CD4-positive, CD25-positive, alpha-beta regulatory T cell (primary cell): ENCODE measurements around the gene C9orf152. TPM values are rescaled to one million over a fixed set of nuclear protein-coding genes. Genes with fewer than 3 reads are reported as not detected.

Source experiments
- ATAC-seq, 2 donors: fragments of 150-1000 bp; cut with Tn5 transposase; one replicate each; pipeline ENCODE4 v1.10.0; 2021; ENCODE audit warnings: low read depth in 2 of 2, moderate number of reproducible peaks in 2 of 2, moderate library complexity in 1 of 2
- DNase-seq, 3 donors: peaks; one replicate each; pipeline versions ENCODE4 v3.0.0 to v3.0.0-alpha.2; 2012 to 2022; ENCODE audit warnings: mixed read lengths in 1 of 3
- H3K27ac ChIP-seq: one replicate; pipeline ENCODE4 v1.7.0; 2013; ENCODE audit warnings: mild to moderate bottlenecking, low read length; ENCODE audit not compliant: insufficient read depth, poor library complexity, severe bottlenecking
- H3K27me3 ChIP-seq: one replicate; pipeline ENCODE4 v1.7.0; 2013; ENCODE audit warnings: low read length; ENCODE audit not compliant: control insufficient read depth, insufficient read depth
- H3K36me3 ChIP-seq: one replicate; pipeline ENCODE4 v1.7.0; 2013; ENCODE audit warnings: mild to moderate bottlenecking, low read length, moderate library complexity; ENCODE audit not compliant: control insufficient read depth, insufficient read depth
- H3K4me1 ChIP-seq: 2 replicates; pipeline ENCODE4 v1.7.0; 2013; ENCODE audit warnings: mild to moderate bottlenecking, low read length; ENCODE audit not compliant: insufficient read depth, control insufficient read depth, poor library complexity, severe bottlenecking
- H3K4me3 ChIP-seq: one replicate; pipeline ENCODE4 v1.7.0; 2013; ENCODE audit warnings: low read depth, mild to moderate bottlenecking, low read length, moderate library complexity
- H3K9me3 ChIP-seq, 2 experiments: 1 replicate in 1 of 2; 2 replicates in 1 of 2; pipeline ENCODE4 v1.7.0; 2013; ENCODE audit warnings: low read length in 2 of 2, mild to moderate bottlenecking in 1 of 2, moderate library complexity in 1 of 2; ENCODE audit not compliant: control insufficient read depth in 2 of 2
- H3K27ac Mint-ChIP-seq, 3 donors: one replicate each; pipeline ENCODE4 v1.8.0; 2020 to 2022; ENCODE audit warnings: mild to moderate bottlenecking in 3 of 3, mixed read lengths in 3 of 3, moderate library complexity in 2 of 3
- H3K27me3 Mint-ChIP-seq: one replicate; pipeline ENCODE4 v1.8.0; 2022; ENCODE audit warnings: mild to moderate bottlenecking, mixed read lengths
- H3K36me3 Mint-ChIP-seq: one replicate; pipeline ENCODE4 v1.8.0; 2020; ENCODE audit warnings: mixed read lengths
- H3K4me1 Mint-ChIP-seq, 4 donors: one replicate each; pipeline ENCODE4 v1.8.0; 2020 to 2022; ENCODE audit warnings: mixed read lengths in 4 of 4, mild to moderate bottlenecking in 1 of 4
- H3K4me3 Mint-ChIP-seq, 4 donors: one replicate each; pipeline ENCODE4 v1.8.0; 2020 to 2022; ENCODE audit warnings: mild to moderate bottlenecking in 4 of 4, mixed read lengths in 4 of 4, moderate library complexity in 3 of 4
- H3K9me3 Mint-ChIP-seq, 7 donors: one replicate each; pipeline ENCODE4 v1.8.0; 2020 to 2022; ENCODE audit warnings: mixed read lengths in 7 of 7, mild to moderate bottlenecking in 3 of 7, moderate library complexity in 2 of 7
- polyA plus RNA-seq, 4 donors: library from polyadenylated mRNA; unstranded; fragments of 300-500 nt; fragmentation: Illumina TruSeq; gene quantifications; one replicate each; pipeline ENCODE4 v1.2.3, GENCODE V29; 2021
- total RNA-seq: library from RNA; stranded (reverse); gene quantifications from one replicate; pipeline ENCODE4 v1.2.3, GENCODE V29; 2022

C9orf152 gene
- total and polyA plus RNA-seq, 5 donors from 2014 or later = not detected

GRCh38 chr9:110157823-110158664 lies 49.9 kb downstream of the C9orf152 start:
- Histone ChIP-seq H3K4me1 (peaks cover 52% of the 10 kb centered on the region), H3K36me3 (peaks cover 7% of the 10 kb centered on the region), H3K9me3 (no peaks in the 10 kb centered on the region), H3K27ac (peak overlapping the region; percentile 38), H3K4me3 (peak overlapping the region; percentile 68), H3K27me3 (no peaks in the 10 kb centered on the region)
- Mint-ChIP-seq H3K36me3 (peaks cover 32% of the 10 kb centered on the region), H3K9me3 (no peaks in the 10 kb centered on the region), H3K27me3 (no peaks in the 10 kb centered on the region), H3K27ac (peak overlapping the region; percentile 69 to 87 (median 77)), H3K4me1 (peaks cover 31 to 85% (median 69%) of the 10 kb centered on the region in 4 donors), H3K4me3 (peak overlapping the region; percentile 45 to 83 (median 60))
- no peak for DNase-seq
- no peak for ATAC-seq

GRCh38 chr9:110156902-110157301 lies 51.1 kb downstream of the C9orf152 start:
- H3K27me3 ChIP-seq = no peaks in the 10 kb centered on the region
- peaks cover 7% of the 10 kb centered on the region for H3K36me3 ChIP-seq
- Mint-ChIP-seq H3K27me3 (no peaks in the 10 kb centered on the region), H3K9me3 (no peaks in the 10 kb centered on the region), H3K36me3 (peaks cover 26% of the 10 kb centered on the region), H3K4me1 (peaks cover 27 to 89% (median 73%) of the 10 kb centered on the region in 4 donors), H3K27ac (peak overlapping the region; percentile 69 to 97 (median 87)), H3K4me3 (peak overlapping the region; percentile 45 to 83 (median 65))
- no peaks in the 10 kb centered on the region for H3K9me3 ChIP-seq
- H3K4me1 ChIP-seq = peaks cover 52% of the 10 kb centered on the region
- ATAC-seq = peak; percentile 87 to 94
- H3K27ac ChIP-seq = peak overlapping the region; percentile 38
- DNase-seq = peak in 2 of 3 donors; percentile 54 to 90
- peak overlapping the region; percentile 68 for H3K4me3 ChIP-seq

GRCh38 chr9:110156416-110156815 lies 51.5 kb downstream of the C9orf152 start:
- ATAC-seq (no peak), DNase-seq (no peak)
- Mint-ChIP-seq H3K27me3 (no peaks in the 10 kb centered on the region), H3K9me3 (no peaks in the 10 kb centered on the region), H3K4me1 (peaks cover 25 to 89% (median 74%) of the 10 kb centered on the region in 4 donors), H3K27ac (peak overlapping the region; percentile 69 to 97 (median 87)), H3K4me3 (peak overlapping the region; percentile 29 to 83 (median 52)), H3K36me3 (peaks cover 24% of the 10 kb centered on the region)
- Histone ChIP-seq H3K9me3 (no peaks in the 10 kb centered on the region), H3K36me3 (peaks cover 7% of the 10 kb centered on the region), H3K4me3 (peak overlapping the region; percentile 68), H3K27ac (peak overlapping the region; percentile 38), H3K27me3 (no peaks in the 10 kb centered on the region), H3K4me1 (peaks cover 47% of the 10 kb centered on the region)

DNA sequence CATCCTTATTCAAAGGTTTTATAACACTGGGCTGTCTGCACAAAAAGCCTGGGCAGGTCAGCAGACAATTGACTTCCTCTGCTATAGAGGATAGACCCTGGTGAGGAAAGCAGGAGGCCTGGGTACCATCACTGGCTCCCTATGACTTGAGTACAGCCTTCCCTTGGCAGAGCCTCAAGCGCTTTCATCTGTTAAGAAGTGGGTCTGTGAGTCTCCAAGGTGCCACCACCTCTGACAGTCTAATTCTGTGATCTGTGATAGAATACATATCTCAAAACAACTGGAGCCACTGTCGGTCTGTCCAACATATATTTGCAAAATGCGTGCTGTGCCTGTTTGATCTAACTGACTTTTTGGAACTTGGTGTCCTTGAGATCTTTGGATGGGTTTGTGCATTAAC lies 52.2 kb downstream of the C9orf152 start:
- Mint-ChIP-seq H3K27me3 (no peaks in the 10 kb centered on the region), H3K4me1 (peaks cover 31 to 94% (median 75%) of the 10 kb centered on the region in 4 donors), H3K4me3 (peak overlapping the region in 3 of 4 donors; percentile 5 to 45 (median 45)), H3K9me3 (peaks cover 0 to under 1% (median 0%) of the 10 kb centered on the region in 7 donors), H3K36me3 (peaks cover 22% of the 10 kb centered on the region), H3K27ac (peak overlapping the region; percentile 57 to 97 (median 87))
- no peaks in the 10 kb centered on the region for H3K27me3 ChIP-seq
- no peak overlapping the region for H3K27ac ChIP-seq
- peaks cover 4% of the 10 kb centered on the region for H3K36me3 ChIP-seq
- peak overlapping the region; percentile 10 for H3K4me3 ChIP-seq
- peaks cover 47% of the 10 kb centered on the region for H3K4me1 ChIP-seq
- ATAC-seq = no peak
- no peak for DNase-seq
- H3K9me3 ChIP-seq = no peaks in the 10 kb centered on the region

- Mint-ChIP-seq H3K4me3 (peak overlapping the region in 2 of 4 donors; percentile 30 to 40), H3K36me3 (peaks cover 11% of the 10 kb centered on the region), H3K4me1 (peaks cover 39 to 91% (median 79%) of the 10 kb centered on the region in 4 donors), H3K9me3 (peaks cover 0 to 2% (median 0%) of the 10 kb centered on the region in 7 donors), H3K27me3 (no peaks in the 10 kb centered on the region), H3K27ac (no peak overlapping the region)
- DNase-seq (no peak), ATAC-seq (no peak)
- no peaks in the 10 kb centered on the region for H3K27me3 ChIP-seq
- H3K4me1 ChIP-seq = peaks cover 62% of the 10 kb centered on the region
- H3K9me3 ChIP-seq = peaks cover 0 to 2% of the 10 kb centered on the region in 2 experiments
- H3K4me3 ChIP-seq = no peak overlapping the region
- no peak overlapping the region for H3K27ac ChIP-seq
- H3K36me3 ChIP-seq = no peaks in the 10 kb centered on the region
These were observed 54.5 kb downstream of the C9orf152 start for GRCh38 chr9:110153431-110153830.

- Mint-ChIP-seq H3K4me3 (peak overlapping the region in 1 of 4 donors; percentile 30), H3K36me3 (peaks cover 11% of the 10 kb centered on the region), H3K9me3 (peaks cover 0 to 2% (median 0%) of the 10 kb centered on the region in 7 donors), H3K27me3 (no peaks in the 10 kb centered on the region), H3K27ac (peak overlapping the region; percentile 58 to 91 (median 65)), H3K4me1 (peaks cover 39 to 91% (median 80%) of the 10 kb centered on the region in 4 donors)
- DNase-seq (peak in 2 of 3 donors; percentile 36 to 71), ATAC-seq (peak in 1 of 2 donors; percentile 16)
- H3K4me1 ChIP-seq = peaks cover 60% of the 10 kb centered on the region
- H3K36me3 ChIP-seq = no peaks in the 10 kb centered on the region
- H3K27me3 ChIP-seq = no peaks in the 10 kb centered on the region
- H3K4me3 ChIP-seq = no peak overlapping the region
- H3K9me3 ChIP-seq = peaks cover 0 to 2% of the 10 kb centered on the region in 2 experiments
- no peak overlapping the region for H3K27ac ChIP-seq
These were observed 55.1 kb downstream of the C9orf152 start for GRCh38 chr9:110152704-110153374.
